ENCODE results near the gene RNU5D-1. TPM values are rescaled to one million over a fixed set of nuclear protein-coding genes. Genes with fewer than 3 reads are reported as not detected.

Gene RNU5D-1
- total RNA-seq, 4 donors from 2014 or later = not detected

DNA sequence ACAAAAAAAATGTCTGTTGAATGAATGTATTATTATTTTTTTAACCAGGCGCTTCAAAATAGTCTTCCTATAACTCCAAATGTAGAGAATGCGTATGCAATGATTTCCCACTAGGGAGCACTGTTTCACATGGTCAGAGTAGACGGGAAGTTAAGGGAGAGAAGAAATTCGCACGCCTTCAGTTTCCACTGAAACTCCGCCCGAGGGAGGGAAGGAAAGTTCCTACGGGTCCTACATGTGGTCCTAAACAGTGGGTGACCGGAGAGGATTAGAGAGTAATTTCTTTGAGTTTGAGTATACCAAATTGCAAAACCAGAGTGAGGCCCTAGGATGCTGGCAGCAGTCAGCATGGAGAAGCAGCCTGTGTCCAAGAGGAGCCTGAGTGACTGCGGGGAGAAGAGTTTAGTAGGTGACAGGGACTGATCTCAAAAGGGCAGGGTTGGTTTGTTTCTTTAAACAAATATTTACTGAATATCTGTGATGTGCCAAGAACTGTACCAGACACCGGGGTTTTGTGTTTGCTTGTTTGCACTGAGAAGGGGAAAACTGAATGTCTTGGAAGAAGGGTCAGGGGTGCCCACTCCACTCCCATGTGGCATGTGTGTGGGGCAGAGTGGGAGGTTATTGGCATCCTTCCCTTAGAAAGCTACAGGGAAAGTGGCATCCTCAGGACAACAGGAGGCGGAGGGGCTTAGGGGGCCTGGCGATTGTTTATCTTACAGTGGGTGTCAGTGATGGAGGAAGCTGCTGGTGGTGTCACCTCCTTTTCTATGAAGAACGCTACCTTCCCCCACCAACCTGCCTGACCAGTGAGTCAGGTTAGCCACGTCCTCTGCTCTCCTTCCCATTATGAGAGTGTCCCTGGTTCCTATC lies 22.8 kb downstream of the RNU5D-1 start:
- Histone ChIP-seq H3K27me3 (peaks cover 0 to 71% (median 0%) of the 10 kb centered on the region in 4 donors), H3K4me3 (peak overlapping the region in 1 of 4 donors; percentile 29), H3K4me1 (peaks cover 0 to 28% (median 12%) of the 10 kb centered on the region in 3 donors), H3K36me3 (no peaks in the 10 kb centered on the region), H3K9me3 (no peaks in the 10 kb centered on the region), H3K27ac (peak overlapping the region in 2 of 4 donors; percentile 0 to 10)
- TF ChIP-seq CTCF (IDR thresholded peaks at IDR 0.05) (peak; percentile 52 to 73 (median 60)), POLR2A (IDR thresholded peaks at IDR 0.05) (no peak)
- no peak for DNase-seq
- WGBS, 2 donors = 25 to 29% methylated on average over 15 of the region's 15 CpGs
- intact Hi-C loops (cut with DNase I) = no loop called here

DNA sequence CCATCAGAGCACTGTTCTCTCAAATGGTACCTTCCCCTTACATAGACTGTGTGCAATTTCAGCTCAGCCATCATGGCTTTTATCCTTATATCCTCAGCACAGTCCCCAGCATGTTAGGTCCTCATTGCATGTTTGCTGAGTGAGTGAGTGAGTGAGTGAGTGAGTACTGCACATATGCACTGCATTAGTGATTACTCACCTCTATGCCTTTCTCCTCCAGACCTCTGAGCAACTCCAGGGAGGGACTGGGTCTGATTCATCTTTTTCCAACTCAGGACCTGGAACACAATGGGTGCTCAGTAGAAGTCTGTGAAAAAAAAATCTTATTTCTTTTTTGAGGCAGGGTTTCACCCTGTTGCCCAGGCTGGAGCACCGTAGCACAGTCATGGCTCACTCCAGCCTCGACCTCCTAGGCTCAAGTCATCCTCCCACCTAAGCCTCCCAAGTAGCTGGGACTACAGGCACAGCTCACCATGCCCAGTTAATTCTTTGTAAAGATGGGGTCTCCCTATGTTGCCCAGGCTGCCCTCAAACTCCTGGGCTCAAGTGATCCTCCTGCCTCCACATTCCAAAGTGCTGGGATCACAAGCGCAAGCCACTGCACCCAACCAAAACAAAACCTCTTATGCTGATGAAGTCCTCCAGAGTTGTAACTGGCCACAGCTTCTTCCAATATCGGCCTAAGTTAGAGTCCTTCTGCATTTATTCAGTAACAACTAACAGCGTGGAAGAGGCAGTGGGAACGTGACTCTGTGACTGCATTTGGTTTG lies 23.7 kb downstream of the RNU5D-1 start:
- no peak for TF ChIP-seq POLR2A (IDR thresholded peaks at IDR 0.05)
- TF ChIP-seq CTCF (IDR thresholded peaks at IDR 0.05) = no peak
- Histone ChIP-seq H3K27ac (peak overlapping the region in 3 of 4 donors; percentile 0 to 42 (median 5)), H3K4me1 (peaks cover 0 to 25% (median 12%) of the 10 kb centered on the region in 3 donors), H3K9me3 (no peaks in the 10 kb centered on the region), H3K36me3 (no peaks in the 10 kb centered on the region), H3K27me3 (peaks cover 0 to 78% (median 0%) of the 10 kb centered on the region in 4 donors), H3K4me3 (no peak overlapping the region)
- intact Hi-C loops (cut with DNase I) = no loop called here
- WGBS, 2 donors = 27 to 58% methylated on average over 3 to 4 of the region's 6 CpGs
- no peak for DNase-seq

- peaks cover 0 to 72% (median 0%) of the 10 kb centered on the region in 4 donors for H3K27me3 ChIP-seq
- no peaks in the 10 kb centered on the region for H3K36me3 ChIP-seq
- intact Hi-C loops (cut with DNase I) = no loop called here
- no peak overlapping the region for H3K27ac ChIP-seq
- DNase-seq = no peak
- TF ChIP-seq POLR2A (IDR thresholded peaks at IDR 0.05) = no peak
- no peak for TF ChIP-seq CTCF (IDR thresholded peaks at IDR 0.05)
- H3K4me1 ChIP-seq = peaks cover 0 to 36% (median 12%) of the 10 kb centered on the region in 3 donors
- H3K4me3 ChIP-seq = no peak overlapping the region
- 71 to 83% methylated on average over 1 to 2 of the region's 2 CpGs for WGBS, 2 donors
- H3K9me3 ChIP-seq = no peaks in the 10 kb centered on the region
These were observed 25.0 kb downstream of the RNU5D-1 start for GRCh38 chr1:44705938-44706337.

- H3K4me3 ChIP-seq = no peak overlapping the region
- no peak for DNase-seq
- H3K36me3 ChIP-seq = no peaks in the 10 kb centered on the region
- no peaks in the 10 kb centered on the region for H3K9me3 ChIP-seq
- 84 to 86% methylated on average over 6 of the region's 6 CpGs for WGBS, 2 donors
- TF ChIP-seq CTCF (IDR thresholded peaks at IDR 0.05) (no peak), POLR2A (IDR thresholded peaks at IDR 0.05) (no peak)
- no peak overlapping the region for H3K27ac ChIP-seq
- intact Hi-C loops (cut with DNase I) = no loop called here
- peaks cover 0 to 67% (median 0%) of the 10 kb centered on the region in 4 donors for H3K27me3 ChIP-seq
- peaks cover 0 to 41% (median 12%) of the 10 kb centered on the region in 3 donors for H3K4me1 ChIP-seq
These were observed 25.5 kb downstream of the RNU5D-1 start for GRCh38 chr1:44705470-44705869.
